ENCODE measurements around the gene OR13C3.
"Not testable (repeated sequence)": the region's sequence is repeated elsewhere in the genome, so short reads cannot be mapped to it uniquely, and the experiment has no call there.

The OR13C3 gene

DNA sequence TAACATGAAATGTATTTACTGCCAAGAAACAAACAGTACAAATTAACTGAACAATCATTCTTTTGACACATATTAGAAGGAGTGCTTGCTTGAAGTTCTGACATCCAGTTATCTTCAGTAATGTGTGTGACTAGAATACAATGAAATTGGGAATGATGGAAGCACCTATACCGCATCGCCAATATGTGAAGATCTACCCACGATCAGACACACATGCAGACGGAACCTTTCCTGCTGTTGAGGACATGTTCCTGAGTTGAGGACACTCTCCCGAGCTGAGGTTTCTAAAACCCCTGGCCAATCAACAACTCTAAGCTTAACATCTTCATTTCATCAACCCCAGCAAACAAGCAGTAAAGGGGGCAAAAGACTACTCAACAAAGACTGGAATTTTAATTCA is at the start of gene OR13C3:
OR13C3 (minus strand) TSS at position 101 of the 400 bp plus-strand sequence. CDS start 133 bp downstream, outside the sequence.
- DNase-seq (ENCODE audit: low read depth): no peak

DNA sequence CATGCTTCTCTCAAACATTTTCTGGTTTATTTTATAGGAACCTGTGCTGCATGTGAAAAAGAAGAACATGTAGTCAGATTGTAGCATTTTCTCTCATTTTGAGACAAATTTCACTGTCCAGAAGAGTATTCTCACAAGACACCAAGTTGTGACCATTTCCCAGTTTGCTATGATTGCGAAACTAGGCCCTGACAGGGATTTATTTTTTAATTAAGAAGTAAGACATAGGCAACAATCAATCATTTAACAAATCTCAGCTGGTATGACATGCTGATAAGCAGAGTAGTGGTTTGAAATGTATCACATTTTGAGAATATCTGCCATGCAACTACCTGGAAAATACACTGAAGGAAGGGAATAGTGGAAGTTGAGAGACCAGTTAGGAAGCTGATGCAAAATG is 43.9 kb upstream of the OR13C3 start:
- DNase-seq (ENCODE audit: low read depth): no peak

DNA sequence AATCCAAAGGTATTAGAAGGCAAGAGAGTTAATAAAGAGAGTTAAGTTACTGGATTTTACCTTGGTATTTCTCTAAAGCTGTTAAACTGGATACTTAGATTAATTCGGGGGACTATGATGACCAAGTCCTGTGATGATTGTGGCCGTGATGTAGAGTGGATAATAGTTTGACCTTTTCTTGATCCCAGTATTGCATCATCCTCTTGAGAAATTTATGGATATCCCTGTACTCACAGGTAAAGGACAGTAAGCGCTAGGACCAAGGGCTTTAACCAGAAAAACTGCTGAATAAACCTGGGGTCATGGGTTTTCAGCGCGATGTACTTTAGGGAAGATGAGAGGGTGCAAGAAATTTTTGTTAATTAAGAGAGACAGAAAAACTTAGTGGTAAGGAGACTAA is 40.6 kb upstream of the OR13C3 start:
- no peak for DNase-seq (ENCODE audit: low read depth)

DNA sequence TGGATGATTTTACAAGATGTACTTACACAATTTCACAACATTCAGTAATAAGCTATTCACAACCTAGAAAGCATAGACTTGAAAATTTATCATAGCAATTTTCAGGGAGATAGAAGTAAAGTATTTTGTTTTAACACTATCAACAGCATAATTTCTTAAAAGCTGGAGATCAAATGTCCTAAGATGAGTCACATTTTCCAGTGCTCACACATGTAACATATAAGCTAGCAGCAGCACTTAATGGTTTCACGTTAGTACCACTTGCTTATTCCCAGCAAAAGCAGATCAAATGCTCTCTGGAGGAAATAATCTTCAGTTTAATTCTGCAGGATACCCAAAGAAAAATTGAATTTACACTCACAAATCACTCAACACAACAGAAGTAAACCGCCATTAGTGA is 38.8 kb upstream of the OR13C3 start:
- no peak for DNase-seq (ENCODE audit: low read depth)

DNA sequence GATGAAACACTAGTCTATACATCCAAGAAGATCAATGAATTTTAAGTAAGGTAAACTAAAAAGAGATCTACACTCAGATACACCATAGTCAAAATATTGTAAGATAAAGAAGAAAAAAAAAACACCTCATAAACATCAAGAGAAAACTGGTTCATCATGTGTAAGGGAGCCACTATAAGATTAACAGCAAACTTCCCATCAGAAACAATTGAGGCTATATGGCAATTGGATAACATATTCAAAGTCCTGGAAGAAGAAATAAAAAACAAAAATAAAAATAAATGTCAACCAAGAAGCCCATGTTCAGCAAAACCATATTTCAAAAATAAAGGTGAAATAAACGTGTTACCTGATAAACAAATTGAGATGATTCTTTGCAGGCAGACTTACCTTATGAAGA is 36.0 kb upstream of the OR13C3 start:
- DNase-seq (ENCODE audit: low read depth): no peak

DNA sequence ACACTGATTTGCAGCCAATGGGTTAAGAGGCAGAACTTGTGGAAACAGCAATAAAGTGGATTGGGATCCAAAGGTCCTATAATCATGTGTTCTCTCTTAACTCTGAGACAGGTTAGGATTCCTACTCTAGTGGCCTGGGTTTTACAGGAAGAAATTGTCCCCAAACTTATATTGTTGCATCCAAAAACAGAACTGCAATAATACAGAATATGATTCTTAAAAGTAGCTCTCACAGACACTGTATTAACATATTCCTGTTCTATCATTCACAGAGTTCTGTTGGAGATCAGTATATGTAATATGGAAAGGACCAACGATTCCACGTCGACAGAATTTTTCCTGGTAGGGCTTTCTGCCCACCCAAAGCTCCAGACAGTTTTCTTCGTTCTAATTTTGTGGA is 32.2 kb upstream of the OR13C3 start, which contains the start of gene OR13C8:
OR13C8 (plus strand) TSS at position 301 of the 400 bp plus-strand sequence; CDS start at position 301, 0 bp downstream.
- DNase-seq (ENCODE audit: low read depth): no peak

DNA sequence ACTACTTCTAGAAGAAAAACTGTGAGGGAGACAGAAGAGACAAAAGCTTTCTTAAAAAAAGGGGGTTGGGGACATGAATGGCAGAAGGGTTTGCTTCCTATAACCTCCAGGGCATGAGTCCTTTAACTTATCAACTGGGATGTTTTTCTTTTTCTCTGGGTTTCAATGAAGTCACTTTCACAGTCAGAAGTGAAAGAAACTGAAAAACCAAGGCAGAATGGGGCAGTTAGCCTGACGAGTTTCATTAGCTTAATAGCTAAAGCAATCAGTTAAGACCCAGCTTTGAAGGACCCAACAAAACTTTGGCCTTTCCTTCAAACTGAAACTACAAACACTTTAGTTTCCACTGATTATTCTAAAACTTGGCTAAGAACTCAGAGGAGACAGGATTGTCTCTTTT is 27.7 kb upstream of the OR13C3 start:
- DNase-seq (ENCODE audit: low read depth): no peak

DNA sequence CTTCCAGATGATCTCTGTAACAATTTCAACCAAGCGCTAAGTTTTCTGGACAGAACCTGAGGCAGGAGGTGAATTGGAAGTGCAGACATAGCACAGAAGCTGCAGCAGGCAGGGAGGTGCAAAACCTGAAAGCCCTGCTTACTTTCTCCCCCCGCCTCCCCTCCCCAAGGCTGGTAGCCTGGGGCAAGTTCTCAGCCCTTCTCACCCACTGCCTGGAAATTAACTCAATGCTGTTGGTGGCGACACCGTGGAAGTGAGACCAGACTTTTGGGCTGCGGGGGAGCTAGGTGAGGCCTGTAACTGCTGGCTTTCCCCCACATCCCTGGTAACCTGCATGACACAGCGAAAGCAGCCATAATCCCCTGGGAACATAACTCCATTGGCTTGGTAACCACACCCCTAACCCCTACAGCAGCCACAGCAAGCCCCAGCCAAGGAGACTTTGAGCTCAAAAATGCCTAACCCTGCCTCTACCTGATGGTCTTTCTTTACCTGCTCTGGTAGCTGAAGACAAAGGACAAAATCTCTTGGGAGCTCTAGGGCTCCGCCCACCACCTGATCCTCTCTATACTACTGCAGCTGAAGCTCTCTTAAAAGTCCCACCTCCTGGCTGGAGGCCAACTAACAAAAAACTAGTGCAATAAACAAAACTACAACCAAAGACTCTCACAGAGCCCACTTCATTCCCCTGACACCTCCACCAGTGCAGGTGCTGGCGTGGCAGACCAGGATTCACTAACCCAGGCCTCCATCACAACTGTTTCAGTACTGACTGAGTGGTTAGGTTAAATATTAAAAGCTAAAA is 20.4 kb upstream of the OR13C3 start:
- no peak for DNase-seq (ENCODE audit: low read depth)

DNA sequence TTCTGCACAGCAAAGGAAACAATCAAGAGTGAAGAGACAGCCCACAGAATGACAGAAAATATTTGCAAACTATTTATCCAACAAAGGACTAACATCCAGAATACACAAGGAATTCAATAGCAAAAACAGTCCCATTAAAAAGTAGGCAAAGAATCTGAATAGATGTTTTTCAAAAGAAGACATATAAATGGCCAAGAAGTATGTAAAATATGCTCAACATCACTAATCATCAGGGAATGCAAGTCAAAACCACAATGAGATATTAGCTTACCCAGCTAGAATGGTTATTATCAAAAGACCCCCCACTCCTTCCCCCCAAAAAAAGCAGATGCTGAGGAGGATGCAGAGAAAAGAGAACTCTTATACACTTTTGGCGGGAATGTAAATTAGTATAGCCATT is 18.9 kb upstream of the OR13C3 start:
- DNase-seq (ENCODE audit: low read depth): no peak

DNA sequence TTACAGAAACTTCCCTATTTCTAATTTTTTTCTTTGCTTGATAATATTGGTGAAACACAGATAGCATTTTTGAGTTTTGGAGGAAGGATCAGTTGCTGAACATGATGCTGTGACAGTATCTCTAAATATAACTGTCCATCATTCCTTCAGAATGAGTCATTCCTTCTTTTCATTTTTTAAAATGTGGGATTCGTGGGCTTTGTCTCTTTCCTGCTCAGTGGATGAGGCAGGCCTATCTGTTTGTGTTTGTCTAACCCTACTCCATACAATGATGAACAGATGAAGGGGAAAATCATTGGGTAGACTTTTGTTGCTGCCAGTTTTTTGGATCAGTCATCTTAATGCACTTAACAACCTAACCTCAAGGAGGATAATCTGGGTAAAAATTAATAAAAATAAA is 16.6 kb upstream of the OR13C3 start:
- no peak for DNase-seq (ENCODE audit: low read depth)

DNA sequence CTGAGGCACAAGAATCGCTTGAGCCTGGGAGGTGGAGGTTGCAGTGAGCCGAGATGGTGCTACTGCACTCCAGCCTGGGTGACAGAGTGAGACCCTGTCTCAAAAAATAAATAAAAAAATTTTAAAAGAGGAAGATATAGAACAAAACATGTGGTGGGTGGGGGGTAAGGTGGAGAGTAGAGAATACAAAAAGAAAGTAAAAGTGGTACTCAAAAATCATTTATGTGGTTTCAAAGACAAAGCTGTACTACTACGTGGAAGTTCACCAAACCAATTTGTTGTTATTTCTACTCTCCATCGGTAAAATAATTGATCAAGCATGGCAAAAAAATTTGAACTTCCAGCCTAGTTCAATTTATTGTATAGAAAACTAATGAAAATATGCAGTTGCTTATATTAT is 8.0 kb upstream of the OR13C3 start:
- DNase-seq (ENCODE audit: low read depth): no peak

DNA sequence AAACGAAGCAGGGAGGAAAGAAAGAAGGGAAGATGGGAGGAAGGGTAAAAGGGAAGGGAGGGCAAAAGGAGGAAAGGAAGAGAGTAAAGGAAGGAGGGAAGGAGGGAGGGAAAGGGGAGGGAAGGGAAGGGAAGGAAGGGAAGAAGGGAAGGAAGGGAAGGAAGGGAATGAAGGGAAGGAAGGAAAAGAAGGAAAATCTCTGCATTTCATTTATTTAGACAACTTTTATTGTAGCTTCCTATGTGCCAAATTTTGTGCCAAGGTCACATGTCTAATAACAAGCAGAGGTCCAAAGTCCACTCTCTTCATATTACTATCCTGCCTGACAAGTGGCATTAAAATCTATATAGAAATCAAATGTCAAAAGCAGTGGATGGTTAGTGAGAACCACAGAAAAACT is 2.6 kb upstream of the OR13C3 start:
- DNase-seq (ENCODE audit: low read depth): no peak

DNA sequence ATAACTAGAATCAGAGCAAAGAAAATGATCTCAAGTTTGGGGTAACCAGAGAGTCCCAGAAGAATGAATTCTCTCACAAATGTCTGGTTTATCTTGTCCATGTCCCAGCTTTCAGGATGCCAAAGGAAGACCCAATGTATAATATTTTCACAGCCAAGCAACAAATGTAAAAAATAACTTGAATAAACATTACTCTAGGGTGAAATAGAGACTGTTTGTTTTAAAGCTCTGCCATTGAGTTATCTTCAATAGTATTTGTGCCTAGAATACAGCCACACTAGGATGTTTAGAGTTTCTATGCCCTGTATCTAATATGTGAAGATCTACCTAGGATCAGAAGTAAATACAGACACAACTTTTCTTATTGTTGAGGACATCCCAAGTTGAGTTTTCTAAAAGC is 9.5 kb downstream of the OR13C3 start, which contains the start of gene OR13C4:
OR13C4 (minus strand) TSS at position 101 of the 400 bp plus-strand sequence; CDS start at position 101, 0 bp downstream.
- DNase-seq (ENCODE audit: low read depth): no peak

DNA sequence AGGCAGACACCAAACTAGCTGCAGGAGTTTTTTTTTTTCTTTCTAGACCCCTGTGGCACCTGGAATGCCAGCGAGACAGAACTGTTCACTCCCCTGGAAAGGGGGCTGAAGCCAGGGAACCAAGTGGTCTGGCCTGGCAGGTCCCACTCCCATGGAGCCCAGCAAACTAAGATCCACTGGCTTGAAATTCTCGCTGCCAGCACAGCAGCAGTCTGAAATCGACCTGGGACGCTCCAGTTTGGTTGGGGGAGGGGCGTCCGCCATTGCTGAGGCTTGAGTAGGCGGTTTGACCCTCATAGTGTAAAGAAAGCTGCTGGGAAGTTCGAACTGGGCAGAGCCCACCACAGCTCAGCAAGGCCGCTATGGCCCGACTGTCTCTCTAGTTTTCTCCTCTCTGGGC is 16.4 kb downstream of the OR13C3 start:
- not testable (repeated sequence) for DNase-seq (ENCODE audit: low read depth)

DNA sequence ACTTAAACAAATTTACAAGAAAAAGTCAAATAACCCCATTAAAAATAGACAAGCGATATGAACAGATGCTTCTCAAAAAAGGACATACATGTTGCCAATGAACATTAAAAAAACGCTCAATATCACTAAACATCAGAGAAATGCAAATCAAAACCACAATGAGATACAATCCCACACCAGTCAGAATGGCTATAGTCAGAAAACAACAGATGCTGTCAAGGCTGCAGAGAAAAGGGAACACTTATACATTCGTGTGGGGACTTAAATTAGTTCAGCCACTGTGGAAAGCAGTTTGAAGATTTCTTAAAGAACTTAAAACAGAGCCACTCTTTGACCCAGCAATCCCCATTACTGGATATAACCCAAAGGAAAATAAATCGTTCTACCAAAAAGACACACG is 21.8 kb downstream of the OR13C3 start:
- DNase-seq (ENCODE audit: low read depth): no peak

DNA sequence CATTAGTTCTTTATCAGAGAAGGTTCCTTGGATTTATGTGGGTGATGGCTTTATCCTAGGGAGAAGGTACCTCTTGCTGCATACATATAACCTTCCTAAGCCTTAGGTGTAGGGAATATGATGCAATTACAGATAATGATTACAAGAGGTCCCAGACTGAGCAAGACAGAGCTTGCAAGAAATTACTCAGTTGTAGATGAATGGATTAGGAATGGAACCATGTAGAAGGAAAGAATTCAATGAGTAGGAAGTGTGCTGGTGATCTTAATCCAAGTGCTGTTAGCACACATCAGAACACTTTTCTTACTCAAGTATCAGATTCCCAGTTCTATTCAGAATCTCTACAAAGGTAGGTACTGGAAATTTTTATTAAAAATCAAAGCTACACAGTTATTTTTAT is 30.1 kb downstream of the OR13C3 start:
- DNase-seq (ENCODE audit: low read depth): no peak

DNA sequence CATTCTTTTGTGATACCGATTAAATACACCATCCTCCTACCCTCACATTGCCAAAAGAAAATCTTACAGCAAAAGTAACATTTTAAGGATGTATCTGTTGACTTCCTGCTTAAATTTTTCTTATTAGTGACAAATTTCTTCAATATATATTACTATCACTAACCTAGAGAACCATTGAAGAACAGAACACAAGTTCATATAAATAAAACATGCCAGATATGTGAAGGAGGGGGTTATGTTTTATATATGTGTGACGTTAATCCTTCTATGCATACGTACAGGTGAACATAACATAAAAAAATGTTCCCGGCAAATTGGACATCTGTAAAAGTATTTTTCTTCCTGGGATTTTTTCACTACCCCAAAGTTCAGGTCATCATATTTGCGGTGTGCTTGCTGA is 32.7 kb downstream of the OR13C3 start, which contains the start of gene OR13F1:
OR13F1 (plus strand) TSS at position 301 of the 400 bp plus-strand sequence; CDS start at position 301, 0 bp downstream.
- no peak for DNase-seq (ENCODE audit: low read depth)

DNA sequence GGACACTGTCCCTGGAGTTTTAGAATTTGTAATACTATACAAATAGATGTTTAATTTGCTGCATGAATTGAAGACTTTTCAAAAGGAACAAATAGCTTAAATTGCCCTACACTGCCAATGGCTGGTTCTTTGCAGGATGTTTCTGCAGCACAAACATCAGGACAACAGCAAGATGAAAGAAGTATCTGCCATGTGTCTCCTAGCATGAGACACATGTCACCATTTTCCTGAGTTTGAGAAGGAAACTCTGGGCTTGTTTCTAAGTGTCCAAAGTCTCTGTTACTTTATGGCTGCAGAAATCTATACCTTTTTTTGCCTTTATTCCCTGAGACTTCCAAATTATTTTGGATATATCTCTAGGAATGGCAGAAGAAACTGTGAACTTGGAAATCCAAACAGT is 33.2 kb downstream of the OR13C3 start:
- DNase-seq (ENCODE audit: low read depth): no peak

DNA sequence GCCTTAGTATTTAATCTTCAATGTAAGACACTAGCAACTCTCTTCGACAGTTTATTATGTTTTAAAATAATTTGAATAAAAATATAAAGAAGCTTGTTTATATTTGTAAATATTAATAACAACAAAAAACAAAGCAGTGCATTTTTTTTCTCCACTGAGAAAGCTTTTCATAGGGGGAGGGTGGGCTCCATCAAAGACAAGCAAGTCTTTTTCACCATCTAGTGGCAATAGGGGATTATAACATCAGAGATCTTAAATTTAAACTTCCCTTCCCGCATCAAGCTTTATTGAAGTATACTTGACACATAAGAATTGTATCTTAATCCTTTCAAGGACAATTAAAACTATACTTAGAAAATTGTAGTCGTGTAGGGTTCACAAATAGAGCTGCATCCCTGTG is 41.8 kb downstream of the OR13C3 start:
- DNase-seq (ENCODE audit: low read depth): no peak
